Mammary epithelial cell (primary cell): ENCODE data around the gene MAP2K7.

Experiments used
- CTCF ChIP-seq, 2 donors: IDR thresholded peaks in 1 of 2; conservative IDR thresholded peaks in 1 of 2; 2 replicates each; pipeline ENCODE4 v1.5.1; 2011 to 2012; ENCODE audit warnings: inconsistent platforms in 2 of 2, low read length in 2 of 2, mild to moderate bottlenecking in 2 of 2, control low read depth in 1 of 2, low read depth in 1 of 2; ENCODE audit not compliant: insufficient read depth in 1 of 2; ENCODE audit errors: extremely low read depth in 1 of 2
- EZH2 ChIP-seq: IDR thresholded peaks from 2 replicates; pipeline ENCODE4 v1.6.1; 2012; ENCODE audit warnings: low read length, inconsistent platforms, borderline replicate concordance

- no peak for TF ChIP-seq CTCF (conservative IDR thresholded peaks at IDR 0.05 in 1 of 2, IDR thresholded peaks at IDR 0.05 in 1 of 2; ENCODE audit: extremely low read depth in 1 of 2, insufficient read depth in 1 of 2, low read depth in 1 of 2, low read length in 2 of 2)
- TF ChIP-seq EZH2: no peak
Observed at GRCh38 chr19:7897292-7897691, 6.4 kb upstream of the MAP2K7 start.
